ENCODE data around the gene NPBWR2.

NPBWR2 gene

DNA sequence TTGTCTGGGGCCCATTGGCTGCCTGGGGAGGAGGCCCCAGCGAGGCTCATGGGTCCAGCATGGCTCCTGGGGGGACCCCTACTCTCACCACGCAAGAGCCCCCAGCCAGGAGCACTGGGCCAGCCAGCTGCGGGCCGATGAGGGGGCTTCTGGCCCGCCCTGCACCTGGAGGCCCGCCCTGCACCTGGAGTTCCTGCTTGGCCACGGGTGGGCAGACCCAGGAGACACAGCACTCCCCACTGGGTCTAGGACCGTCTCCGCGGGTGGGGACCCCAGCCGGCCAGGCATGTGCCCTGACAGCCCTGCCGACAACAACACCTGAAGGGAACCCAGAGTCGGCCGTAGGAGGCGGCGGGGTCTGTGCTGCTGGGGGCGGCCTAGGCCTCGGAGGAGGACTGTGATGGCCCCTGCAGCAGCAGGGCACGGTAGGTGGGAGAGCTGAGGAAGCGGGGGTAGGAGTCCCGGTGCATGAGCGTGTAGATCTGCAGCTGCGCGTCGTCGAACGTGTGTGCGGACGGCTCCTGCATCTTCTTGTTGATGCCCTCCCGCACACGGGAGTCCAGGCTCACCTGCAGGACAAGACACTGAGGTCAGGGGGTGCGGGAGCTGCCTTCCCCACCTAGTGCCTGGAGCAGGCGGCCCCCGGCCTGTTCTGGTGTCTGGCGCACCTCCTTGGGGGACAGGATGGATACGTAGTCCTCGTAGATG is 33.7 kb downstream of the NPBWR2 start (continued):
- TF ChIP-seq ZNF626 (tag by site-specific recombination; IDR thresholded peaks at IDR 0.05): no peak
- TF ChIP-seq ZNF223 (tag by site-specific recombination; IDR thresholded peaks at IDR 0.05): no peak

DNA sequence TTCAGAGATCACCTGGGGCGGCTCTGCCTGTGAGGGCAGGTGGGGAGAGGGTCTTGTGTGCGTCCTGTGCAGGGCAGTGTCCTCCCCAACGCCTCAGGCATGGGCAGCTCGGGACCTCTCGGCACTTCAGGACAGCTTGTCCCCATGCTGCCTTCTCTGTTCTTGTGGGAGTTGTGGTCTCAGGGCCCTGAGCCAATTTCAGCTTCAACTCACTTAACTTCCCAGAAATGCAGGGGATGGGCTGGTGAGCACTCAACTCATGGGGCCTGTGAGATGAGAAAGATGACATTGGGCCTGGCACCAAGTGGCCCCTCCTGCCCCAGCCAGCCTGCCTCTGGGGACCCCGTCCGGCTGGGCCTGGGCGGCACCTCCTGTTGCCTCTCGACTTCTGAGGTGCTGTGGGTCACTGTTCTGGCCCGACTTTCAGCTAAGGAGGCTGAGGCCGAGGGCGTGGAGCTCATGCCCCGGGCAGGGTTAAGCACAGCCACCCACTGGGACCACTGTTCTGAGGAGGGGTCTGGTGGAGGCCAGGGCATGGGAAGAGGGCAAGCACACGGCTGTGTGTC is 34.8 kb downstream of the NPBWR2 start:
- TF ChIP-seq ZNF248 (tag by site-specific recombination; IDR thresholded peaks at IDR 0.05) (no peak), ZNF335 (tag by site-specific recombination; conservative IDR thresholded peaks at IDR 0.05) (no peak), MZF1 (tag by site-specific recombination; IDR thresholded peaks at IDR 0.05; ENCODE audit: borderline replicate concordance) (no peak), SCRT2 (tag by site-specific recombination; IDR thresholded peaks at IDR 0.05) (no peak), SP7 (tag by site-specific recombination; IDR thresholded peaks at IDR 0.05) (no peak), ZSCAN16 (tag by site-specific recombination; IDR thresholded peaks at IDR 0.05) (no peak), YY1 (tag by site-specific recombination; IDR thresholded peaks at IDR 0.05) (no peak), MYNN (tag by site-specific recombination; IDR thresholded peaks at IDR 0.05; ENCODE audit: borderline replicate concordance) (no peak), ZFP37 (tag by site-specific recombination; IDR thresholded peaks at IDR 0.05) (no peak), ZNF426 (tag by site-specific recombination; IDR thresholded peaks at IDR 0.05) (no peak), ZNF621 (tag by site-specific recombination; IDR thresholded peaks at IDR 0.05) (no peak), SCRT1 (tag by site-specific recombination; IDR thresholded peaks at IDR 0.05; ENCODE audit: borderline replicate concordance) (no peak), ZBTB21 (tag by site-specific recombination; IDR thresholded peaks at IDR 0.05) (no peak)
- TF ChIP-seq, protein P1, sequence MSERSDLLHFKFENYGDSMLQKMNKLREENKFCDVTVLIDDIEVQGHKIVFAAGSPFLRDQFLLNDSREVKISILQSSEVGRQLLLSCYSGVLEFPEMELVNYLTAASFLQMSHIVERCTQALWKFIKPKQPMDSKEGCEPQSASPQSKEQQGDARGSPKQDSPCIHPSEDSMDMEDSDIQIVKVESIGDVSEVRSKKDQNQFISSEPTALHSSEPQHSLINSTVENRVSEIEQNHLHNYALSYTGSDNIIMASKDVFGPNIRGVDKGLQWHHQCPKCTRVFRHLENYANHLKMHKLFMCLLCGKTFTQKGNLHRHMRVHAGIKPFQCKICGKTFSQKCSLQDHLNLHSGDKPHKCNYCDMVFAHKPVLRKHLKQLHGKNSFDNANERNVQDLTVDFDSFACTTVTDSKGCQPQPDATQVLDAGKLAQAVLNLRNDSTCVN (tag by site-specific recombination; optimal IDR thresholded peaks at IDR 0.05): no peak
- TF ChIP-seq, protein P2, sequence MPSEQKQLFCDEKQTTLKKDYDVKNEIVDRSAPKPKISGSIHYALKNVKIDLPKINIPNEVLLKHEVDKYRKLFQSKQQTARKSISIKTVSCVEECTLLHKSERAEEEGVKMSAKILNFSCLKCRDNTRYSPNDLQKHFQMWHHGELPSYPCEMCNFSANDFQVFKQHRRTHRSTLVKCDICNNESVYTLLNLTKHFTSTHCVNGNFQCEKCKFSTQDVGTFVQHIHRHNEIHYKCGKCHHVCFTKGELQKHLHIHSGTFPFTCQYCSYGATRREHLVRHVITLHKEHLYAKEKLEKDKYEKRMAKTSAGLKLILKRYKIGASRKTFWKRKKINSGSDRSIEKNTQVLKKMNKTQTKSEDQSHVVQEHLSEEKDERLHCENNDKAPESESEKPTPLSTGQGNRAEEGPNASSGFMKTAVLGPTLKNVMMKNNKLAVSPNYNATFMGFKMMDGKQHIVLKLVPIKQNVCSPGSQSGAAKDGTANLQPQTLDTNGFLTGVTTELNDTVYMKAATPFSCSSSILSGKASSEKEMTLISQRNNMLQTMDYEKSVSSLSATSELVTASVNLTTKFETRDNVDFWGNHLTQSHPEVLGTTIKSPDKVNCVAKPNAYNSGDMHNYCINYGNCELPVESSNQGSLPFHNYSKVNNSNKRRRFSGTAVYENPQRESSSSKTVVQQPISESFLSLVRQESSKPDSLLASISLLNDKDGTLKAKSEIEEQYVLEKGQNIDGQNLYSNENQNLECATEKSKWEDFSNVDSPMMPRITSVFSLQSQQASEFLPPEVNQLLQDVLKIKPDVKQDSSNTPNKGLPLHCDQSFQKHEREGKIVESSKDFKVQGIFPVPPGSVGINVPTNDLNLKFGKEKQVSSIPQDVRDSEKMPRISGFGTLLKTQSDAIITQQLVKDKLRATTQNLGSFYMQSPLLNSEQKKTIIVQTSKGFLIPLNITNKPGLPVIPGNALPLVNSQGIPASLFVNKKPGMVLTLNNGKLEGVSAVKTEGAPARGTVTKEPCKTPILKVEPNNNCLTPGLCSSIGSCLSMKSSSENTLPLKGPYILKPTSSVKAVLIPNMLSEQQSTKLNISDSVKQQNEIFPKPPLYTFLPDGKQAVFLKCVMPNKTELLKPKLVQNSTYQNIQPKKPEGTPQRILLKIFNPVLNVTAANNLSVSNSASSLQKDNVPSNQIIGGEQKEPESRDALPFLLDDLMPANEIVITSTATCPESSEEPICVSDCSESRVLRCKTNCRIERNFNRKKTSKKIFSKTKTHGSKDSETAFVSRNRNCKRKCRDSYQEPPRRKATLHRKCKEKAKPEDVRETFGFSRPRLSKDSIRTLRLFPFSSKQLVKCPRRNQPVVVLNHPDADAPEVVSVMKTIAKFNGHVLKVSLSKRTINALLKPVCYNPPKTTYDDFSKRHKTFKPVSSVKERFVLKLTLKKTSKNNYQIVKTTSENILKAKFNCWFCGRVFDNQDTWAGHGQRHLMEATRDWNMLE (tag by site-specific recombination; conservative IDR thresholded peaks at IDR 0.05; ENCODE audit: low read depth): no peak
- TF ChIP-seq, protein P3, sequence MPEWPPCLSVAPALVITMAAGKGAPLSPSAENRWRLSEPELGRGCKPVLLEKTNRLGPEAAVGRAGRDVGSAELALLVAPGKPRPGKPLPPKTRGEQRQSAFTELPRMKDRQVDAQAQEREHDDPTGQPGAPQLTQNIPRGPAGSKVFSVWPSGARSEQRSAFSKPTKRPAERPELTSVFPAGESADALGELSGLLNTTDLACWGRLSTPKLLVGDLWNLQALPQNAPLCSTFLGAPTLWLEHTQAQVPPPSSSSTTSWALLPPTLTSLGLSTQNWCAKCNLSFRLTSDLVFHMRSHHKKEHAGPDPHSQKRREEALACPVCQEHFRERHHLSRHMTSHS (tag by site-specific recombination; IDR thresholded peaks at IDR 0.05): no peak
- TF ChIP-seq, protein P4, sequence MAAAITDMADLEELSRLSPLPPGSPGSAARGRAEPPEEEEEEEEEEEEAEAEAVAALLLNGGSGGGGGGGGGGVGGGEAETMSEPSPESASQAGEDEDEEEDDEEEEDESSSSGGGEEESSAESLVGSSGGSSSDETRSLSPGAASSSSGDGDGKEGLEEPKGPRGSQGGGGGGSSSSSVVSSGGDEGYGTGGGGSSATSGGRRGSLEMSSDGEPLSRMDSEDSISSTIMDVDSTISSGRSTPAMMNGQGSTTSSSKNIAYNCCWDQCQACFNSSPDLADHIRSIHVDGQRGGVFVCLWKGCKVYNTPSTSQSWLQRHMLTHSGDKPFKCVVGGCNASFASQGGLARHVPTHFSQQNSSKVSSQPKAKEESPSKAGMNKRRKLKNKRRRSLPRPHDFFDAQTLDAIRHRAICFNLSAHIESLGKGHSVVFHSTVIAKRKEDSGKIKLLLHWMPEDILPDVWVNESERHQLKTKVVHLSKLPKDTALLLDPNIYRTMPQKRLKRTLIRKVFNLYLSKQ (tag by site-specific recombination; IDR thresholded peaks at IDR 0.05; ENCODE audit: borderline replicate concordance): no peak
- TF ChIP-seq, protein P5, sequence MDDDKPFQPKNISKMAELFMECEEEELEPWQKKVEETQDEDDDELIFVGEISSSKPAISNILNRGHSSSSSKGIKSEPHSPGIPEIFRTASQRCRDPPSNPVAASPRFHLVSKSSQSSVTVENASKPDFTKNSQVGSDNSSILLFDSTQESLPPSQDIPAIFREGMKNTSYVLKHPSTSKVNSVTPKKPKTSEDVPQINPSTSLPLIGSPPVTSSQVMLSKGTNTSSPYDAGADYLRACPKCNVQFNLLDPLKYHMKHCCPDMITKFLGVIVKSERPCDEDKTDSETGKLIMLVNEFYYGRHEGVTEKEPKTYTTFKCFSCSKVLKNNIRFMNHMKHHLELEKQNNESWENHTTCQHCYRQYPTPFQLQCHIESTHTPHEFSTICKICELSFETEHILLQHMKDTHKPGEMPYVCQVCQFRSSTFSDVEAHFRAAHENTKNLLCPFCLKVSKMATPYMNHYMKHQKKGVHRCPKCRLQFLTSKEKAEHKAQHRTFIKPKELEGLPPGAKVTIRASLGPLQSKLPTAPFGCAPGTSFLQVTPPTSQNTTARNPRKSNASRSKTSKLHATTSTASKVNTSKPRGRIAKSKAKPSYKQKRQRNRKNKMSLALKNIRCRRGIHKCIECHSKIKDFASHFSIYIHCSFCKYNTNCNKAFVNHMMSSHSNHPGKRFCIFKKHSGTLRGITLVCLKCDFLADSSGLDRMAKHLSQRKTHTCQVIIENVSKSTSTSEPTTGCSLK (tag by site-specific recombination; IDR thresholded peaks at IDR 0.05): no peak
- H3K36me3 ChIP-seq (ENCODE audit: control insufficient read depth in 2 of 2, insufficient read depth in 1 of 2, low read length in 2 of 2): peaks cover 0 to 25% of the 10 kb centered on the region in 2 experiments; a peak in 1 of 3 replicates
- CTCF ChIA-PET: no interaction called here
- no peak overlapping the region for H3K27ac ChIP-seq (ENCODE audit: extremely low read depth, low read depth, low read length)
- H3K9me3 ChIP-seq (ENCODE audit: control insufficient read depth, insufficient read depth, low read depth, low read length): no peaks in the 10 kb centered on the region
- H3K4me3 ChIP-seq (ENCODE audit: low read depth, low read length): no peak overlapping the region
- POLR2A ChIA-PET: no interaction called here
- H3K4me1 ChIP-seq (ENCODE audit: control insufficient read depth, insufficient read depth, low read length): no peaks in the 10 kb centered on the region
